ENCODE data around the gene PSMG4. TPM values are rescaled to one million over a fixed set of nuclear protein-coding genes. Genes with fewer than 3 reads are reported as not detected.

Gene PSMG4
- polyA plus RNA-seq, 2 of the 4 experiments (the other 2 are of a cell fraction): 15.0 to 21.9 TPM

- ATAC-seq: no peak
- H3K4me2 ChIP-seq: no peak overlapping the region
- TF ChIP-seq TP53 (CRISPR knock-in tag; IDR thresholded peaks at IDR 0.05): no peak
- TF ChIP-seq RFX5 (IDR thresholded peaks at IDR 0.05): no peak
- TF ChIP-seq ESRRA (IDR thresholded peaks at IDR 0.05; ENCODE audit: borderline replicate concordance, low read length): no peak
- no peak for DNase-seq (ENCODE audit: low read depth in 1 of 2, low spot score in 1 of 2)
- no peak overlapping the region for H3K27ac ChIP-seq
- no peak for FAIRE-seq
- peaks cover 18% of the 10 kb centered on the region for H3K4me1 ChIP-seq
- no peaks in the 10 kb centered on the region for H3K9me3 ChIP-seq
- no peak overlapping the region for H3K4me3 ChIP-seq
- POLR2A ChIA-PET: no interaction called here
- WGBS (ENCODE audit: missing lambda C conversion rate): 94% methylated on average over 19 of the region's 23 CpGs
- CTCF ChIA-PET: interaction anchor here (0.6 to 17.5 kb wide), 7 partner anchors 12 to 712 kb away, joined by 3 to 186 read pairs (median 3); no protein-coding TSS in a partner anchor
These were observed 25.1 kb downstream of the PSMG4 start for GRCh38 chr6:3283641-3284435.

DNA sequence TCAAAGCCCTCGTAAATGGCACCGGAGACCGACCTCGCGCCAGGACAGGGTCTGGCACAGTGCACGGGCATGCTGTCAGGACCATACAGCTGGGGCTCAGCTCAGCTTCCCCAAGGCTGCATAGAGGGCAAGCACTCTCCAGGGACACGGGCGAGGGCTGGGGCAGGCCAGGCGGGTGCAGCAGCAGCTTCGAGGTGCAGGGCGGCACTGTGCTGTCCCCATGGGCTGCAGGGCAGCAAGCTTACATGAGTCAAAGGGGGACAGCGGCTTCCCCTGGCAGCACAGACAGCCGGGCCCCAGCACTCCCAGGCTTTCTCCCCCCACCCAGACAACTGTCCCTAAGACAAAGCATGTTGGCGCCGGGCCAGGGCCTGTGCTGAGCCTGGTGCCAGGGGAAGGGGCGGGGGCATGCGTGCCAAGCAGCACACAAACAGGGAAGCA is 25.7 kb downstream of the PSMG4 start:
- H3K9me3 ChIP-seq: no peaks in the 10 kb centered on the region
- H3K4me3 ChIP-seq: no peak overlapping the region
- CTCF ChIA-PET: interaction anchor here (1.4 to 17.5 kb wide), 3 partner anchors 11 to 457 kb away, joined by 3 to 186 read pairs (median 15); no protein-coding TSS in a partner anchor
- peaks cover 18% of the 10 kb centered on the region for H3K4me1 ChIP-seq
- POLR2A ChIA-PET: no interaction called here
- no peak for FAIRE-seq
- WGBS (ENCODE audit: missing lambda C conversion rate): 96% methylated on average over 14 of the region's 17 CpGs
- no peak overlapping the region for H3K4me2 ChIP-seq
- no peak overlapping the region for H3K27ac ChIP-seq
- ATAC-seq: no peak
- DNase-seq (ENCODE audit: low read depth in 1 of 2, low spot score in 1 of 2): no peak
- no peak for TF ChIP-seq ESRRA (IDR thresholded peaks at IDR 0.05; ENCODE audit: borderline replicate concordance, low read length)
- no peak for TF ChIP-seq CEBPB (IDR thresholded peaks at IDR 0.05)
- TF ChIP-seq PHF8 (IDR thresholded peaks at IDR 0.05; ENCODE audit: borderline replicate concordance, low read depth): no peak
- no peak for TF ChIP-seq HOXA7 (CRISPR knock-in tag; IDR thresholded peaks at IDR 0.05)
- TF ChIP-seq TFCP2L1 (CRISPR knock-in tag; IDR thresholded peaks at IDR 0.05): no peak

- POLR2A ChIA-PET: interaction anchor here (0.6 kb wide), 1 partner anchor 724 kb away, joined by 3 read pairs; no protein-coding TSS in a partner anchor
These were observed 26.4 kb downstream of the PSMG4 start for GRCh38 chr6:3285049-3285639.

GRCh38 chr6:3285732-3286131 is 27.0 kb downstream of the PSMG4 start:
- TF ChIP-seq CEBPB (IDR thresholded peaks at IDR 0.05) (no peak), BCL3 (IDR thresholded peaks at IDR 0.05) (no peak), RCOR1 (IDR thresholded peaks at IDR 0.05; ENCODE audit: low read depth, low read length) (no peak), HDAC2 (IDR thresholded peaks at IDR 0.05) (no peak), TFCP2L1 (CRISPR knock-in tag; IDR thresholded peaks at IDR 0.05) (no peak), MAZ (IDR thresholded peaks at IDR 0.05; ENCODE audit: borderline replicate concordance, low read depth, low read length) (no peak), NPAS2 (CRISPR knock-in tag; IDR thresholded peaks at IDR 0.05; ENCODE audit: borderline replicate concordance) (no peak), FOSB (CRISPR knock-in tag; IDR thresholded peaks at IDR 0.05) (no peak)
- TF ChIP-seq, protein P1, sequence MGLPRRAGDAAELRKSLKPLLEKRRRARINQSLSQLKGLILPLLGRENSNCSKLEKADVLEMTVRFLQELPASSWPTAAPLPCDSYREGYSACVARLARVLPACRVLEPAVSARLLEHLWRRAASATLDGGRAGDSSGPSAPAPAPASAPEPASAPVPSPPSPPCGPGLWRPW (IDR thresholded peaks at IDR 0.05): no peak
- no peak for ATAC-seq
- 96% methylated on average over 11 of the region's 14 CpGs for WGBS (ENCODE audit: missing lambda C conversion rate)
- POLR2A ChIA-PET: interaction anchor here (0.6 kb wide), 1 partner anchor 724 kb away, joined by 3 read pairs; no protein-coding TSS in a partner anchor
- no peak for DNase-seq (ENCODE audit: low read depth in 1 of 2, low spot score in 1 of 2)
- Histone ChIP-seq H3K4me2 (no peak overlapping the region), H3K9me3 (no peaks in the 10 kb centered on the region), H3K4me1 (peaks cover 15% of the 10 kb centered on the region), H3K4me3 (no peak overlapping the region), H3K27ac (no peak overlapping the region)
- no peak for FAIRE-seq
- CTCF ChIA-PET: interaction anchor here (17.5 kb wide), 1 partner anchor 445 kb away, joined by 186 read pairs; no protein-coding TSS in a partner anchor

More at GRCh38 chr6:3285049-3285639, 26.4 kb downstream of the PSMG4 start:
- ATAC-seq (no peak), FAIRE-seq (no peak), DNase-seq (ENCODE audit: low read depth in 1 of 2, low spot score in 1 of 2) (no peak)
- WGBS (ENCODE audit: missing lambda C conversion rate): 94% methylated on average over 16 of the region's 19 CpGs
- Histone ChIP-seq H3K27ac (no peak overlapping the region), H3K4me1 (peaks cover 15% of the 10 kb centered on the region), H3K4me2 (no peak overlapping the region), H3K9me3 (no peaks in the 10 kb centered on the region), H3K4me3 (no peak overlapping the region)
- TF ChIP-seq RFX5 (IDR thresholded peaks at IDR 0.05) (no peak), PHF8 (IDR thresholded peaks at IDR 0.05; ENCODE audit: borderline replicate concordance, low read depth) (no peak)
- CTCF ChIA-PET: interaction anchor here (17.5 kb wide), 1 partner anchor 446 kb away, joined by 186 read pairs; no protein-coding TSS in a partner anchor

Measured in A549 (cell line).